GM18870 (cell line): ENCODE measurements around the gene FTSJ3.
"Not testable (repeated sequence)": the region's sequence is repeated elsewhere in the genome, so short reads cannot be mapped to it uniquely, and the experiment has no call there.

ENCODE experiments used
- ATAC-seq: cut with Tn5 transposase; IDR thresholded peaks from one replicate; pipeline ENCODE4 v1.9.1; 2021; ENCODE audit warnings: moderate library complexity; ENCODE audit not compliant: unreplicated experiment

Gene FTSJ3

DNA sequence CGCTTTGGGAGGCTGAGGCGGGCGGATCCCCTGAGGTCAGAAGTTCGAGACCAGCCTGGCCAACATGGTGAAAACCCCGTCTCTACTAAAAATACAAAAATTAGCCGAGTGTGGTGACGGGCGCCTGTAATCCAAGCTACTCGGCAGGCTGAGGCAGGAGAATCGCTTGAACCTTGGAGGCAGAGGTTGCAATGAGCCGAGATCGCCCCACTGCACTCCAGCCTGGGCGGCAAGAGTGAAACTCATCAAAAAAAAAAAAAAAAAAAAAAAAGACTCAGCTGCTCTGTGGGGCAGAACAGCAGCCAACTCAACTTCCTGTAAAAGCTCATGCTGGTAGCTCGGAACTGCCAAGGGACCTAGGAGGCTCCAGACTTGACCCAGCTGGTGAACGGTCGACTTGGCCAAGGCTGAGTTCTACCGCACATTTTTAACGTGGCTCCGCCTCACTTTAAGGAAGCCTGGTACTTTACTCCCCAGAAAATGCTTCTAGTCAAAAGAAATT lies 16.0 kb upstream of the FTSJ3 start:
- ATAC-seq: not testable (repeated sequence)

GRCh38 chr17:63842540-63843386 lies 15.3 kb upstream of the FTSJ3 start, which contains the start of gene SMARCD2:
TSS of gene SMARCD2 (minus strand) at chr17:63842685. CDS start at chr17:63842674, 11 bp downstream.
- ATAC-seq: peak; percentile 59

DNA sequence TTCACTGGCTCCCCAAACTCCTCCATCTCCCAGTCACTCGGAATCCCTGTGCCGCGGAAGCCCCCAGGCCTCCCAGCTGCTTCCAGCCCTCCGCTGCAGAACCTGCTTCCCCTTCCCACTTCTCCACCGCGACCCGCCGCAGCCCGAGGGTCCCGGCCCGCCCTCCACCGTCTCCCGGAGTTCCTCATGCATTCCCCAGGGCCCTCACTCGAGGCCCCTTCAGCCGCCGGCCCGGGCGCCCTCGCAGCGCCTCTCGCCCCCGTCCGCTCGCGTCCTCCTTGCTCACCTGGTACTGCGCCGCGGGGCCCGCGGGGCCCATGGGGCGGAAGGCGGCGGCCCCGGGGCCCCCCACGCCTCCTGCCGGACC lies 14.7 kb upstream of the FTSJ3 start:
- peak; percentile 9 for ATAC-seq

GRCh38 chr17:63841350-63842172 lies 14.1 kb upstream of the FTSJ3 start:
- ATAC-seq: no peak

DNA sequence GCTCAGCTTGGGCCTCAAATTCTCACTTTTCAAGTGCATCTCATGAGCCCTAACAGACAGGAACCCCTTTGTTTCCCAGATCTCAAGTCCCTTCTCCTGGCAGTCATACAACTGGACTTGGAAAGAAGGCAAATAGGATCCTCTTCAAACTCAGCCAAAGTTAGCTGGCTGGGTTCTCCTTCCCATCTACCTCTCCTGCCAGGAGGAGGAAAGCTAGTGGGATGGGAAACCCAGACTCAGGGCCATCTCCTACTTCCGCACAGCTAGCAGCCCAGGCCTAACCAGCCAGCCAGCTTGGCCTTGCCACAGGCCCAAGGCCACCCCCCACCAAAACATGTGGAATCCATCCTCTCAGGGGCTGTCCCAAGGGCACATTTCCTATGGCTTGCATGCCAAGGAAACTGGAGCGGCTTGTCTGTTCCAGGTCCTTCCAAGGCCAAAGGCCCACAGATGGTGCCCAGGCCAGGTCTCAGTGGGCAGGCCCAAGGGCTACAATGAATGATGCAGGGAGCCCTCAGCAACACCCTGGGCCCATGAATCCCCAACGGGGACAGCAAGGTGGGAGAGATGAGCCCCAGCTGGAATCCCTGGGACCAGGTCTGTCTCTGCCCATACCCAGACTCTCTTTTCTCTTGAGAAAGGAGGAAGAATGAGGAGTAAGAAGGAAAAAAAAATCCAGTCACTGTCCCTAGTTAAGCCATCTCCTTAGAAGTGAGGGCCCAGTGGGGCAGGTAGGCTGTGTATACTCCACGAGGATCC lies 13.3 kb upstream of the FTSJ3 start:
- no peak for ATAC-seq

GRCh38 chr17:63838631-63839171 lies 11.2 kb upstream of the FTSJ3 start:
- ATAC-seq: no peak

- ATAC-seq: no peak
Measured at GRCh38 chr17:63837962-63838600, 10.6 kb upstream of the FTSJ3 start.

DNA sequence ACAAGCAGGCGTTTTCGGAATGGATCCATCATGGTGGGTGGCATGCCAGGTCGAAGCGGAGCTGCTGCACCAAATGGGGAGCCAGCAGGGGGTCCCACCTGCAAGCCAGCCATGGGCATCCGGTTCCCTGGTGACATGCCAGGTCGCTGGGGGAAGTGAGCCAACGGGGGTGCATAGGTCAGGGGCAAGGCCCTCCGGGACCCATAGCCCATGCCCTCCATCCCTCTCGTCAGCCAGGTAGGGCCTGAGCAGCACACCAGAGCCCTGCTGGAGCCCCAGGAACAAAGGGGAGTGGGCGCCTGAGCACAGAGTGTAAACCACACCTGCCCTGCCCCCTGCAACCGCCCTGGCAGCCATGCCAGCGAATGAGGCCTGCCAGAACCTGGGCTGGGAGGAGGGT lies 10.0 kb upstream of the FTSJ3 start:
- no peak for ATAC-seq

GRCh38 chr17:63836811-63837210 lies 9.3 kb upstream of the FTSJ3 start:
- ATAC-seq: no peak

- ATAC-seq: no peak
Measured at GRCh38 chr17:63835167-63835720, 7.8 kb upstream of the FTSJ3 start.

DNA sequence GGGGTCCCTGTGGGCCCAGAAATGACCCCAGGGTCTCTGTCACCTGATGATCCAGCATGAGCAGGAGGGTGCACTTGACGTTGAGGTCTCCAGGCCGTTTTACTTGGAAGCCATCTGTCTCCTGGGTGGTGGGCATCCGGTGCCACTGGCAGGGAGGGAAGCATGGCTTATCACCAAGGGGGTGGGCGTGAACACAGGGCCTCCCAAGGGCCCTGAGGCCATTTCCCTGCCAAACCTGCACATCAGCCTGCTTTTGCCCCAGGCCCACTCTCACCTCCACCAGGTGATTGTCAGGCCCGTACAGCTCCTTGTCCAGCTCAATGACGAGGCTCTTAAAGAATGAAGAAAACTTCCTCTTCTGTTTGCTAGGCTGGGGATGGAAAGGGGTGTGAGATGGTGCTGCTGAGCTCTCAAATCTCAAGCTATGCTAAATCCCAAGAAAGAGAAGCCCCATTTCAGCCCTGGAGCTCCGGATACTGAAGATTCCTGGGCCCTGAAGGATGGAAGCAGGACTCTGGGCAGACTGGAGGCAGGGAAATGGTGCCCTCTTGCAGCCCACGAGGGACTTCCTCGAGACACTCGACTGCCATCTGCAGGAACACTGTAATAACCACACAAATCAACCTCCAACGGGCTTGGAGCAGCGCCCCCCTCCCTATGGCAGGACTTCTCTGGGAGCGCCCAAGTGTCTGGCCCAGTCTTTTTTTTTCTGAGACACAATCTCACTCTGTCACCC lies 7.1 kb upstream of the FTSJ3 start:
- no peak for ATAC-seq

- no peak for ATAC-seq
Measured at GRCh38 chr17:63833741-63834373, 6.4 kb upstream of the FTSJ3 start.

DNA sequence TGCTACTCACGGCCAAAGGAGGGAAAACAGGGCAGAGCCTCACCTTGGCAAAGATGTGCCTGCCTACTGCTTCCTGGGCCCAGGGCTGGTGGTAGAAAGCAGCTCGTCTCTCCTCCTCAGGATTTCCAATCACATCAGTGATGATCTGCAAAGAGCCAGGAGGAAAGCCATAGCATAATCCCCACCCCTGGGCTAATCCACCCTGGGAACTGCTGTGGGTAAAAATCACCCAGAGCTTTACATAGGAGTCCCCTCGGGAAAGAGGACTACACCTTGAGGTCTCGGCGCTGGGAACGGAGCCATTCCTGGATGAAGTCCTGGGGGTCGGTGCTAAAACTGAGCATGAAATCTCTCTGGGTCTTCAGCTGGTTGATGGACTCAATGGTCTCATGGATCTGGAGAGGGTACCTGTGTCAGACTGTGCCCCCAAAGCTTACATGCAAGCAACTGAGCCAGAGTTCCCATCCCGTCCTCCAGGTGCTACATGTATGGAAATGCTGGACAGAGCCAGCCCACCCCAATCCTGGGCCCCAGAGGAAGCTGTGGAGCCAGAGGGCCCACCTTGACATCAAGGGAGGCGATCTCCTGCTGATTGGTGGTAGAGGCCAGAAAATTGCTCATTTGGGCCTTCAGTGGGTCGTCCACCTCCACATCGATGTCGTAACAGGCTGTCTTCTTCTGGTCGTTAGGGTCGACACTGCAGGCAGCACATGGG lies 5.7 kb upstream of the FTSJ3 start:
- no peak for ATAC-seq

- ATAC-seq: no peak
Measured at GRCh38 chr17:63832455-63832854, 5.0 kb upstream of the FTSJ3 start.

- ATAC-seq: no peak
Measured at GRCh38 chr17:63832014-63832413, 4.6 kb upstream of the FTSJ3 start.

- no peak for ATAC-seq
Measured at GRCh38 chr17:63831505-63831904, 4.0 kb upstream of the FTSJ3 start.

- no peak for ATAC-seq
Measured at GRCh38 chr17:63830904-63831491, 3.5 kb upstream of the FTSJ3 start.

DNA sequence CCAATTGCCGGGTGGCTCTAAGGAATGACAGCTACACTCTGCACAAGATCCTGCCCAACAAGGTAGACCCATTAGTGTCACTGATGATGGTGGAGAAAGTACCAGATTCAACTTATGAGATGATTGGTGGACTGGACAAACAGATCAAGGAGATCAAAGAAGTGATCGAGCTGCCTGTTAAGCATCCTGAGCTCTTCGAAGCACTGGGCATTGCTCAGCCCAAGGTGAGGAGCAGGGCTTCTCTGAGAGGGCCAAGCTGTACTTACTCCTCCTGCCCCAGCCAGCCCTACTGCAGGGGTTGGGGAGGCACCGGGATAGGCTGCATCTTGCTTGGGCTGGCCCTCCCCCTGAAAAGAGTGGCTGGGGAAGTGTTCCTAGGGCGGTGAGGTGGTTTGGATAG lies 2.8 kb upstream of the FTSJ3 start:
- no peak for ATAC-seq
